K562 (cell line): ENCODE measurements around the gene MAP1LC3B.

ENCODE experiments used
- CHCHD3 ChIP-seq: fragments of 250-450 bp; sonication (Bioruptor Pico); IDR thresholded peaks from 2 replicates; pipeline ENCODE4 v2.1.2; 2022; ENCODE audit warnings: mild to moderate bottlenecking
- CHD1 ChIP-seq: fragments of 200-600 bp; sonication (generic); IDR thresholded peaks from one replicate; pipeline ENCODE4 v1.6.1; 2012; ENCODE audit warnings: mild to moderate bottlenecking, moderate library complexity, low read length, inconsistent platforms
- CTCF ChIP-seq, 3 experiments: IDR thresholded peaks in 2 of 3; conservative IDR thresholded peaks in 1 of 3; 2 replicates each; pipeline ENCODE4 v1.5.1; 2011 to 2012; ENCODE audit warnings: low read length in 3 of 3, mild to moderate bottlenecking in 3 of 3, control low read depth in 2 of 3, improper control_type of control experiment in 1 of 3, inconsistent platforms in 1 of 3, low read depth in 1 of 3, mixed read lengths in 1 of 3, moderate library complexity in 1 of 3; ENCODE audit not compliant: insufficient read depth in 2 of 3
- EP300 ChIP-seq: IDR thresholded peaks from 2 replicates; pipeline ENCODE4 v1.6.1; 2012; ENCODE audit warnings: low read length, improper control_type of control experiment
- NR2F6 ChIP-seq: fragments of 450-650 bp; formaldehyde crosslinking; IDR thresholded peaks from 2 replicates; pipeline ENCODE4 v1.4.0; 2020; ENCODE audit warnings: mild to moderate bottlenecking
- POLR2AphosphoS5 ChIP-seq: IDR thresholded peaks from 2 replicates; pipeline ENCODE4 v1.6.1; 2011; ENCODE audit warnings: mild to moderate bottlenecking, low read depth, low read length, moderate library complexity; ENCODE audit not compliant: control insufficient read depth, insufficient read depth
- SAP30 ChIP-seq: fragments of 200-600 bp; sonication (generic); IDR thresholded peaks from 2 replicates; pipeline ENCODE4 v1.6.1; 2012; ENCODE audit warnings: borderline replicate concordance, low read depth, mild to moderate bottlenecking, moderate library complexity, low read length, control low read depth, inconsistent platforms; ENCODE audit not compliant: insufficient read depth, poor library complexity, severe bottlenecking
- ZSCAN29 ChIP-seq: fragments of 450-650 bp; IDR thresholded peaks from 2 replicates; pipeline ENCODE4 v1.6.1; 2017
- TF ChIP-seq, protein P1 (sequence below): fragments of 450-650 bp; formaldehyde crosslinking; IDR thresholded peaks from 2 replicates; pipeline ENCODE4 v1.4.0; 2020; ENCODE audit warnings: mild to moderate bottlenecking, moderate library complexity

GRCh38 chr16:87422106-87422505, 30.0 kb downstream of the MAP1LC3B start:
- no peak for TF ChIP-seq POLR2AphosphoS5
- no peak for TF ChIP-seq ZSCAN29
- TF ChIP-seq CTCF (IDR thresholded peaks at IDR 0.05 in 2 of 3, conservative IDR thresholded peaks at IDR 0.05 in 1 of 3; ENCODE audit: insufficient read depth in 2 of 3, low read depth in 1 of 3, low read length in 3 of 3), result no peak
- TF ChIP-seq NR2F6, result no peak
- TF ChIP-seq SAP30, result no peak
- no peak for TF ChIP-seq CHD1
- no peak for TF ChIP-seq CHCHD3 (CRISPR knock-in tag)
- TF ChIP-seq EP300, result no peak
- TF ChIP-seq, protein P1, sequence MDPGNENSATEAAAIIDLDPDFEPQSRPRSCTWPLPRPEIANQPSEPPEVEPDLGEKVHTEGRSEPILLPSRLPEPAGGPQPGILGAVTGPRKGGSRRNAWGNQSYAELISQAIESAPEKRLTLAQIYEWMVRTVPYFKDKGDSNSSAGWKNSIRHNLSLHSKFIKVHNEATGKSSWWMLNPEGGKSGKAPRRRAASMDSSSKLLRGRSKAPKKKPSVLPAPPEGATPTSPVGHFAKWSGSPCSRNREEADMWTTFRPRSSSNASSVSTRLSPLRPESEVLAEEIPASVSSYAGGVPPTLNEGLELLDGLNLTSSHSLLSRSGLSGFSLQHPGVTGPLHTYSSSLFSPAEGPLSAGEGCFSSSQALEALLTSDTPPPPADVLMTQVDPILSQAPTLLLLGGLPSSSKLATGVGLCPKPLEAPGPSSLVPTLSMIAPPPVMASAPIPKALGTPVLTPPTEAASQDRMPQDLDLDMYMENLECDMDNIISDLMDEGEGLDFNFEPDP, result no peak
